ENCODE results near the gene HERPUD1. TPM values are rescaled to one million over a fixed set of nuclear protein-coding genes. Genes with fewer than 3 reads are reported as not detected.
"Not testable (repeated sequence)": the region's sequence is repeated elsewhere in the genome, so short reads cannot be mapped to it uniquely, and the experiment has no call there.

The HERPUD1 gene
- total and polyA plus RNA-seq, 12 donors: 26.4 to 570 (median 209) TPM

DNA sequence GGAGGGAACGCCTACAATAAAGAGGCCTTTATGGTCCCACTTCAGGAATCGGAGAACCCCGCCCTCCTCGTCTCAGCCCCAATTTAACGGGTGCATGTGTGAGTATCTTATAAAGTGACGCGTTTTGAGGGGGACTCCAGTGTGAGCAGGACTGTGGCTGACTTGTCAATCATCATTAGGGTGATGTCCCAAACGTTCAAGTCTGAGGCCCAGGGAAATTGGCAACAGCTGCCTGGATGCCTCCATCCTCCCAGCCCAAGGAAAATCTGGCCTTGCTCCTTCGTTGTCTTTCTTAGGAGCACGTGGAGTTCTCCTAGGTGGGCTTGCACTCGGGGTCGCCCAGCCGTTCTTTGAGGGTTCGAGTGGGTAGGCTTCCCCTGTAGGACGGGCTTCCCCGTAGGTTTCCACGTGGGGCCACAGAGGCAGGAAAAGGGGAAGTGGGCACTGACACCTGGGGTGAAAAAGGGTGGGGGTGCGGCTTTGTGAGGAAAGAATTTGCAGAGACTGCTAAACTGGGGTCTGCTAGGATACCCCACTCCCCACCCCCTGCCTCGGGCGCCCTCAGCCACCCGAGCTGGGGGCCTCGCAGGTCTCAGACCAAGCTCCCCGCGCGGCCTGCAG is 561 bp upstream of the HERPUD1 start:
- TF ChIP-seq POLR2A (IDR thresholded peaks at IDR 0.05): no peak
- TF ChIP-seq, protein P1, sequence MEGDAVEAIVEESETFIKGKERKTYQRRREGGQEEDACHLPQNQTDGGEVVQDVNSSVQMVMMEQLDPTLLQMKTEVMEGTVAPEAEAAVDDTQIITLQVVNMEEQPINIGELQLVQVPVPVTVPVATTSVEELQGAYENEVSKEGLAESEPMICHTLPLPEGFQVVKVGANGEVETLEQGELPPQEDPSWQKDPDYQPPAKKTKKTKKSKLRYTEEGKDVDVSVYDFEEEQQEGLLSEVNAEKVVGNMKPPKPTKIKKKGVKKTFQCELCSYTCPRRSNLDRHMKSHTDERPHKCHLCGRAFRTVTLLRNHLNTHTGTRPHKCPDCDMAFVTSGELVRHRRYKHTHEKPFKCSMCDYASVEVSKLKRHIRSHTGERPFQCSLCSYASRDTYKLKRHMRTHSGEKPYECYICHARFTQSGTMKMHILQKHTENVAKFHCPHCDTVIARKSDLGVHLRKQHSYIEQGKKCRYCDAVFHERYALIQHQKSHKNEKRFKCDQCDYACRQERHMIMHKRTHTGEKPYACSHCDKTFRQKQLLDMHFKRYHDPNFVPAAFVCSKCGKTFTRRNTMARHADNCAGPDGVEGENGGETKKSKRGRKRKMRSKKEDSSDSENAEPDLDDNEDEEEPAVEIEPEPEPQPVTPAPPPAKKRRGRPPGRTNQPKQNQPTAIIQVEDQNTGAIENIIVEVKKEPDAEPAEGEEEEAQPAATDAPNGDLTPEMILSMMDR (IDR thresholded peaks at IDR 0.05): no peak
- WGBS, 4 donors: 25 to 38% (median 31%) methylated on average over 17 to 25 of the region's 25 CpGs
- DNase-seq: peak in 2 of 7 donors; percentile 39 to 62
- Histone ChIP-seq H3K36me3 (replicated peaks in 1 of 2) (peaks cover 0 to 15% of the 10 kb centered on the region in 2 donors), H3K4me3 (peak overlapping the region in 2 of 4 donors; percentile 74 to 94), H3K4me1 (replicated peaks in 1 of 2) (peaks cover 18 to 38% of the 10 kb centered on the region in 2 donors), H3K27me3 (no peaks in the 10 kb centered on the region), H3K27ac (peak overlapping the region; percentile 9 to 99 (median 97)), H3K9me3 (replicated peaks in 1 of 3) (no peaks in the 10 kb centered on the region)
- intact Hi-C loops (cut with DNase I): no loop called here

DNA sequence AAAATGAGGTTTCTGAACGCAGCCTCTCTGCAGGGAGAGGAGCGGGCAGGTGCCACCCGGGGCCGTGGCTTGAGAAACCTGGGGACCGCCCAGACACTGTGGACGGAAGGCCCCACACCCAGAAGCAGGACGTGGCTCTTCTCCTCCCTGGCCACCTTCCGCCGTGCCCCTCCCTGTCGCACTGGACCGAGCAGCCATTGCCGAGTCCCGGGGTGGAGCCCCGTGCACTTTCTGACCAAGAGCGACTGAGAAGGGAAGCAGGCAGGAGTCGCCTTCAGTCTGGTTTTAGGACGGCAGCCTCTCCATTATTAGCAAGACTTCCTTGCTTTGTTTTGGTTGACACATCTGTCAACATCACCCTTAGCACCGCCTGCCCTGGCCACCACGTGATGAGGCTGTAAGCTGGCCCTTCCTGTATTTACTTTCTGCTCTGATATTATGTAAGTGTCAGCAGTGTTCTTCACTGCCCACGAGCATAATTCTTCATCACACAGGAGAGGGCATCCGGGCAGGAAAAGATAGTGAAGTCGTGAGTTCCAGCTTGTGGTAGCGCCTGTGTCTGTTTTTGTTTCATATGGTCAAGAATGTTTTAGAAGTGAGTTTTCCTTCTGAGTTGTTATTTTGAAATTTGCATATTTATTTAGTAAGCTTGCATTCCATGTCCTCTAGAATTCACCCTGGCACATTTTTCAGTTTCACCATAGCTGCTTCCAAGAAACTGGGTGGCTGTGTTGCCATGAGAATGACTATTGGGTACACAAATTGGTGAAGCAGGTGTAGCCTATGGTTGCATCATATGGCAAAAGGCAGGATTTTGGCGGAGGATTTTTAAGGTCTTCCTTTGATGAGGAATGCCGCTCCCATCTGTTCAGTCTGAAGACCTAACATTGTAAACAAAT is 1.0 kb downstream of the HERPUD1 start:
- peaks cover 18 to 51% of the 10 kb centered on the region in 2 donors for H3K4me1 ChIP-seq (replicated peaks in 1 of 2)
- peak overlapping the region; percentile 74 to 98 (median 90) for H3K4me3 ChIP-seq
- TF ChIP-seq, protein P1 (IDR thresholded peaks at IDR 0.05): no peak
- peak; percentile 16 to 87 for TF ChIP-seq POLR2A (IDR thresholded peaks at IDR 0.05)
- peak; percentile 78 to 96 (median 88) for DNase-seq
- H3K9me3 ChIP-seq (replicated peaks in 1 of 3): no peaks in the 10 kb centered on the region
- intact Hi-C loops (cut with DNase I): no loop called here
- H3K36me3 ChIP-seq (replicated peaks in 1 of 2): peaks cover 0 to 31% of the 10 kb centered on the region in 2 donors
- peak overlapping the region; percentile 93 to 99 (median 97) for H3K27ac ChIP-seq
- WGBS, 4 donors: 1 to 5% (median 2%) methylated on average over 11 to 25 of the region's 25 CpGs
- H3K27me3 ChIP-seq: no peaks in the 10 kb centered on the region

DNA sequence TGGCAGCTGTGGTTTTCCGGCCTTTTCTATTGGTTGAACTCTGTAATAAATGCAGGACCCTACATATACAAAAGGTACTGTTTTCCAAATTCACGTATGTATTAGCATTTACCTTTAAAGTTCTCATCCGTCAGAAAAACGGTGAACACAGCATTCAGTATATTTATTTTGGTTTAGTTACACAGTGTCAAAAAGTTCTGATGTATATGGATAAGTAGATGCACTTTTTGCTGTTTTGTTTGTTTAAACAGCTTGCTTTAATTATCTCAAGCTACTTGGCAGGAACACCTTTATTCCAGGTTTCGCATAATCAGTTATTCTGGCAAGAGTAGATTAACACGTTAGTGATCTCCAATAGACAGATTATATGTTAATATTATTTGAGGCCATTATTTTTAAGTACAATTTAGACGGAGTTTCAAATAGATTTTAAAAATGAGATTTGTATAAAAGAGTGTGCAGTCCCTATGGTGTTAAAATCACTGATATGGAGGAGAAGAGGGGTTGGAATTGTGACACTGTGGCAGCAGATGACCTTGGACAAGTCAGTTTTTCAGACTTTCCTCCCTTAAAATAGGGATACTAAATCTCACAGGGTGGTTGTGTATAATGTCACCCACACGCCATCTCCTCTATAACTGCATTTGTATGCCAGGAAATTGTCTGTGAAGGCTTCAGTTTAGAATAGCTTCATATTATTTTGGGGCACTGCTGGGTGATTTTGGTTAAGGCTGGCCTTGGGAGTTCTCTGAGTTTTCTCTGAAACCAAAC is 2.1 kb downstream of the HERPUD1 start:
- Histone ChIP-seq H3K4me3 (peak overlapping the region in 3 of 4 donors; percentile 15 to 94 (median 74)), H3K36me3 (replicated peaks in 1 of 2) (peaks cover 0 to 42% of the 10 kb centered on the region in 2 donors), H3K9me3 (replicated peaks in 1 of 3) (no peaks in the 10 kb centered on the region), H3K4me1 (replicated peaks in 1 of 2) (peaks cover 18 to 51% of the 10 kb centered on the region in 2 donors), H3K27ac (peak overlapping the region in 4 of 5 donors; percentile 11 to 99 (median 95)), H3K27me3 (no peaks in the 10 kb centered on the region)
- WGBS, 4 donors: 10 to 19% (median 12%) methylated on average over 8 of the region's 8 CpGs
- TF ChIP-seq POLR2A (IDR thresholded peaks at IDR 0.05): no peak
- TF ChIP-seq, protein P1 (IDR thresholded peaks at IDR 0.05): no peak
- no peak for DNase-seq
- intact Hi-C loops (cut with DNase I): no loop called here

DNA sequence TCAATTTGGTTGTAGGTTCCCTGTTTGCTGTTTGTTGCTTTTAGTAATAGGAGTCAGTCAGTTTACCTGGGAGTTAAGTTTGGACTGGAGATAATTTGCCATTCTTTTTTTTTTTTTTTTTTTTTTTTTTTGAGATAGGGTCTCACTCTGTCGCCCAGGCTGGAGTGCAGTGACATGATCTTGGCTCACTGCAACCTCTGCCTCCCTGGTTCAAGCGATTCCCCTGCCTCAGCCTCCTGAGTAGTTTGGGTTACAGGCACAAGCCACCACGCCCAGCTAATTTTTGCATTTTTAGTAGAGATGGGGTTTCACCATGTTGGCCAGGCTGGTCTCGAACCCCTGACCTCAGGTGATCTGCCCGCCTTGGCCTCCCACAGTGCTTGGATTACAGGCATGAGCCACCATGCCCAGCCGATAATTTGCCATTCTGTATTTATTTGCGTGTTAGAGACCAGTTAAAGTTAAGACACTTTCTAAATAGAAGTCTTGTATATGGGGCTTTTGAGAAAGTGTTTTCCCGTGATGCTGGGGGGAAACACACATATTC is 2.7 kb downstream of the HERPUD1 start:
- peaks cover 18 to 51% of the 10 kb centered on the region in 2 donors for H3K4me1 ChIP-seq (replicated peaks in 1 of 2)
- H3K36me3 ChIP-seq (replicated peaks in 1 of 2): peaks cover 0 to 48% of the 10 kb centered on the region in 2 donors
- DNase-seq; H3K27me3 ChIP-seq; H3K9me3 ChIP-seq (replicated peaks in 1 of 3): not testable (repeated sequence)
- peak overlapping the region in 2 of 4 donors; percentile 74 to 94 for H3K4me3 ChIP-seq
- intact Hi-C loops (cut with DNase I): loop anchor here in 1 of 2 donors (5.0 kb wide), 1 partner anchor 58 kb away; no protein-coding TSS in a partner anchor
- H3K27ac ChIP-seq: peak overlapping the region in 1 of 5 donors; percentile 97
- 50 to 62% (median 57%) methylated on average over 8 of the region's 8 CpGs for WGBS, 4 donors

All from adrenal gland (tissue), 12 donors.